HG02571 (cell line): ENCODE results near the gene EZR.

Source experiments
- ATAC-seq: cut with Tn5 transposase; IDR thresholded peaks from one replicate; pipeline ENCODE4 v1.9.1; 2021; ENCODE audit warnings: mild to moderate bottlenecking, moderate library complexity; ENCODE audit not compliant: unreplicated experiment

EZR gene

DNA sequence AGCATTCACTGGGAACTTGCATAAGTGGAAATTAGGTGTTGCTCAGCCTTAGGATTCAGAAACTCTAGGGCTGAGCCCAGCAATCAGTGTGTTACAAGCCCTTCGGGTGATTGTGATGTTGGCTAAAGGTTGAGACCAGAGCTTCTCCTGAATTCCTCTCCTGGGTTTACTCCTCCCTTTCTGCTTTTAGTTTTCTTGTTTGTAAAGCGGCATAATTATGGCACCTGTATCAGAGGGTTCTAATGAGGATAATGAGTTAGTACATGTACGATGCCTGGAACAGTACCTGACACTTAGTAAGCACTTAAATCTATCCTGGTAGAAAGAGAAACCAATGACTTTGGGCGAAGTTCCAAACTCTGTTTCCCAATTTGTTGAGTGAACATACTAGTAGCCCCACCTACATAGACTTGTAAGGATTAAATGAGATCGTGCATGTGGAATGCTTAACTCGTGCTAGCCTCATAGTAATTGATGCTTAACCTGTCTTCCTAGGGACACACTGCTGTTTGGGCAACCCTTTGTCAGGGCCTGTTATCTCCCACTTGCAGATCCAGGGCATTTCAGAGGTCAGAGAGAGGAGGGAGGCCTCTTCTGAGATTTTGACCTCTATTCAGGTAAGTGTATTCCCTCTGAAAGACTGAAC, 932 bp upstream of the EZR start:
- no peak for ATAC-seq

DNA sequence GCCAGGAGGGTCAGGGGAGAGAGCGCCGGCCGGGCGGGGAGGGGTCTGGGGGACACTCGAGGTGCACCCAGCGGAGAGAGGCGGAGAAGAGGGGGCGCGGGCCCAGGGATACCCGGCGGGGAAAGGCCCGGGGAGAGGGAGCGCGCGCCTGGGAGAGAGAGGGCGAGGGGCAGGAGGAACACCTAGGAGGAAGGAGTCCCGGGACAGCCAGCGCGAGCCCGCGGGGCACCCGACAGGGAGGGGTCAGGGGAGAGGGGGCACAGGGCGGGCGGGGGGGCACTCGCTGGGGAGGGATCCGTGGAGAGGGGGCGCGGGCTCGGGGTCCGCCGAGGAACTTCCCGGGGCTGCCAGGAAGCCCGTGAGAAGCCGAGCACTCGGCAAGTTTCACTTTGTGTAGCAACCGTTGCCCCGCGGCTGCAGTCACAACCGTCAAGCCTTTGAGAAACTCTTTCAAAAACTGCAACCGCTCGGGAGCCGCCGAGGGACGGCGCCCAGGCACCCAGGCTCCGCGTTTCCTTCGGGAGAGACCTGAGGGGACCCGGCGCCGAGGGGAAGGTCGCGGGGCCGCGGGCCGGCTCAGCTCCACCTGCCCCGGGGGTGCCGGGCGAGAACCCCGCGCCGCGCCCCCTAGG, 471 bp downstream of the EZR start:
- peak; percentile 33 for ATAC-seq

DNA sequence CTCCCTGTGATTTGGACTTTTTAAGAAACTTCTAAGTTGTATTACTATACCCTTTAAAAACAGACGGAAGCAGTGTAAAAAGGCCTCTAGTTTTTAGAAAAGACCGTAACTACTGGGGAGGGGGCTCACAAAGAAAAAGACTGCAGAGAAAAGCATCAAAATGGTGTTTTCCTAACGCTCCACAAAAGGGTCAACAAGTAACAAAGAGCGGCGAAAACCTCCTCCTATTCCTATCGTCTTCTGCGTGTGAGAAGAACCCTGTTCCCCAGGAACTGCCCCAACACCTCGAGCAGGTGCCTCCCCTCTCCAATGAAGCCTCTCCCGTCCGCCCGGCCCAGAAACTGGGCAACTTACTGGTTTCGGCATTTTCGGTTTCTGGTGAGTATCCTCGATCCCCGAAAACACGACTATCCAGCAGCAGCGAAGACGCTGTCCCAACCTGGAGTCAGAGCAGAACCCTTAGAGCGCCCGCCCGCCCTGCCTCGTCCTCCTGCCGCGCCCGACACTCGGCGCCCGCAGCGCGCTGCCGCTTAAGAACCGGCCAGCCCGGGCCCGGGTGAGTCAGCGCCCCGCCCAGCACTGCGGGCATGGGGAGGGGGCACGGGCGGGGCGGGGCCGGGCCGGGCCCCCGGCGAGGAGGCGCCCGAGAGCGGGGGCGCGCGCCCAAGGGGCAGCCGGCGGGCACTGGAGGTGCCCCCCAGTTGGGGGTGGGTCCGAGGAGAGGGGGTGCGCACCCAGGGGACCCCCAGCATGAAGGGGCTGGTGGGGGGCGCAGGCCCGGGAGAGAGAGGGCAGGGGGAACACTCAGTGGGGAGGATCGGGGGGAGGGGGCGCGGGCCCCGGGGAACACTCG, 1.2 kb downstream of the EZR start:
- ATAC-seq, result peak; percentile 44

- ATAC-seq, result no peak
Measured at GRCh38 chr6:158816803-158817727, 2.1 kb downstream of the EZR start.

- no peak for ATAC-seq
Measured at GRCh38 chr6:158816329-158816728, 2.8 kb downstream of the EZR start.

- no peak for ATAC-seq
Measured at GRCh38 chr6:158815907-158816306, 3.3 kb downstream of the EZR start.

GRCh38 chr6:158815379-158815724, 3.8 kb downstream of the EZR start:
- ATAC-seq, result no peak

DNA sequence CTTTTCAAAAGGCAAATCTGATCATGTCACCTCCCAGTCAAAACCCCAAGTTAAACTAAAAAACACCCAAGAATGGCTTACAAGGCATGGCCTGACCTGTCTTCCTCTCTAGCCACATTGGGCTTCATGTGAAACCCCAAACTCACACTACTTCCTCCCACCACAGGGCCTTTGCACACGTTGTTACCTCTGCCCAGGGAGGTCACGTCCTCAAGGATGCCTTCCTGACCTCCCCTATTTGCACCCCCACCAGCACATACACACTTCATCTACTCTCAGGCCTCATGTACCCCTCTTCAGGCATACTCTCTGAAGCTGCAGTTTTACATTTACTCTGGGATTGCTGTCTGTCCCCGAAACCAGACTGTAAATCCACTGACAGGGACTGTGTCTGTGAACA, 6.1 kb downstream of the EZR start:
- ATAC-seq, result no peak

DNA sequence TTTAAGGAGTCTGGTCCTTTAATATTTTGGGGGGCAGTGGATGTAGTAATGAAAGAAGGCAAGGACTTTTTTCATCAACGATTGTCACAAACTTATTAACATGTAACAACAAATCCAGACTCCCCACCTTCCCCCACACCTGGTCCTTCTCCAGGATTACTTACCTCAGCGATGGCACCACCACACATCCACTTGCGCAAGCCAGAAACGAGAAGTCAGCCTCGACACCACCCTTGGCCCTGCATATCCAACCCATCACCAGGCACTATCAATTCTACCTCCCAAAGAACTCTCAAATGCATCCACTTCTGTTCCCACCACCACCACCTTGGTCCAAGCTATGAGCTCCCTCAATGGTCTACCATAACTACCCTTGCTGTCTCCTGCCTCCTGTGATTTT, 6.6 kb downstream of the EZR start:
- no peak for ATAC-seq

GRCh38 chr6:158810155-158811095, 8.7 kb downstream of the EZR start:
- no peak for ATAC-seq

- ATAC-seq, result peak; percentile 56
Measured at GRCh38 chr6:158808941-158809678, 10.1 kb downstream of the EZR start.

- ATAC-seq, result no peak
Measured at GRCh38 chr6:158808442-158808833, 10.7 kb downstream of the EZR start.

DNA sequence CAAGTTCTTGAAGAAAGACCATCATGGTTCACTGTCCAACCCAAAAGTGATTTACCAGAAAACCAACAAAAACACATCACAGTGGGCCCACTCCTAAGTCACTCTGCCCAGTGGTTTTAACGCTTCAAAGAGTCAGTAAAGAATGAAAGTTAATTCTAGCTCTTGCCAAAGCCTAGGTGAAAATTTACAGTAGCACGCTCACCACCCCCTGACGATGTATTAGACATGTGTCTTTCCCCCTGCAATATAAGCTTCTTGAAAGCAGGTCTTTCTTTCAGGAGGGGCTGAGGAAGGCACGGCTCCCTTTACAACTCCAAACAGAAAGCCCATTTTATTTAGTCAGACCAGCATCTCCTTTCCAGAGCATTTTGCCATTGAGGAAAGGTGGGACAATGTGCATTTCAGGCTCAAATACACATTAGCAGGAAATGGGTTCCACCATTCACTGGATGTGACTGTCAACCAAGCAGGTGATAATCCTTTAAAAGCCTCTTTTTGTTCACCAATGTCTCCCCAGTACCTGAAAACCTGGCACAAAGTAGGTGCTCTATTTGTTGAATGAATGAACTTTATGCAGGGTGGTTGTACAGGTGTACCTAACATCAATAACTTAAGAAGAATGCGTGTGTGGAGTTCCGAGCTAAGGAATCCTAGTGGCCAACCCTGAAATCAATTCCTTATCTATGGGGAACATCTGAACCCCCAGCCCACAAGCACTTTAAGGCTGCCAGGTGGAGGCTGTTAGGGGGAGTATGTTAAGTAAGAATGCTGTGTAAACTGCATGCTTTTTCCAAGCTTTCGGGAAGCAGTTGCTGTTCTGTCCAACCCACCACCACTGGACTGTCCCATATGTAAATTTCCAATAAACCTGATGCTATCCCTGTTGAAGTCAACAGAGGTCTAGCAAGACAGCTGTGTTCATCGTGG, 11.4 kb downstream of the EZR start:
- ATAC-seq, result no peak

GRCh38 chr6:158805698-158806377, 13.3 kb downstream of the EZR start:
- ATAC-seq, result no peak

DNA sequence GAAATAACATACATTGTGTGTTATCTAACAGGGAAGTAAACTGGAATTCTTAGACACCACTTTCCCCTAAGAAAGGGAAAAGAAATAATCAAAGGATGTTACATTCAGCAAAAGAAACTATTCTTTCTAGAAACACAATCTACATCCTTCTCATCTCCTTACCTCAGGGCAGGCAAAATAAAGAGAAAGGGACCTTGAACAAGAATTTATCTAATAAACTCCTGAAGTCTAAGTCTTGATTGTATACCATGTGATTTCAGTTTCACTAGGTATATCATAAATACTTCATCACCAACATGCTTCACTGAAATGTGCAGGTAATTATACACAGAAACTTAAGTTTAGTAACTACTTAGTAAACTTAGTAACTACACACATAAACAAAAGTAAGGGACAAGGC, 15.0 kb downstream of the EZR start:
- no peak for ATAC-seq

GRCh38 chr6:158803733-158804143, 15.4 kb downstream of the EZR start:
- ATAC-seq, result no peak

DNA sequence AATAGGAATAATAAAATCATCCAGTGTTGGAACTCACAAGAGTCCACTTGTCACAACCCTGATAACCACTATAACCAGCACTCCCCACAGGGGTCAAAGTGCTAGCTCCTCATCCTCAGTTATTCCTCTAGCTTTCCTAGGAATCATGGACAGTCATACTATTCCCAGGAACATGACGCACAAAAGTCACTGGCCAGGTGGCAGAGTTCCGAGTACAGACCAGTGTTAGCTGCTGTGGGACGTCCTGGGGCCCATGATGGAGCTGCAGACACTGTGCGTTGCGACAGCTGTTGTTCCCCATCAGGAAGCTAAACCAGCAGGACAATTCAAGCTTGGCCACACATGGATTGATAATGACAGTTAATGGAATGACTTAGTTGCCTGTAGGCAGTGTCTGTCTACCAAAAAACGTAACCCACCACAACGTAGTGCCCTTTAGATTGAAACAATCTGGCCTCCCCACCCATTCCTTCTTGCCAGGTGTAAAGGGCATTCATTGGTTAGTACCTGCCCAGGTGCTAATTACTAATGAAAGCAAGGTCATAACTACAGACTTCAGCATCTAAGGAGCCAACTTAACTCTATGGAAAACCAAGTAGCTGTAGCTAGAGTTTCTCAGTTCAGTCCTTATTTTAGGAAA, 17.4 kb downstream of the EZR start:
- ATAC-seq, result no peak
